ENCODE data around the gene PDCD1LG2. TPM values are rescaled to one million over a fixed set of nuclear protein-coding genes. Genes with fewer than 3 reads are reported as not detected.

PDCD1LG2 gene
- total RNA-seq, 2 experiments from 2014 or later, result 0.13 to 0.14 TPM

- Mint-ChIP-seq H3K9me3 (peaks cover 9% of the 10 kb centered on the region), H3K4me1 (ENCODE audit: low read depth) (peaks cover 16% of the 10 kb centered on the region), H3K4me3 (no peak overlapping the region), H3K27me3 (no peaks in the 10 kb centered on the region), H3K36me3 (ENCODE audit: low read depth) (peaks cover 8% of the 10 kb centered on the region), H3K27ac (no peak overlapping the region)
- DNase-seq (no peak), ATAC-seq (no peak)
- POLR2A ChIA-PET, result no interaction called here
- TF ChIP-seq, protein P1, sequence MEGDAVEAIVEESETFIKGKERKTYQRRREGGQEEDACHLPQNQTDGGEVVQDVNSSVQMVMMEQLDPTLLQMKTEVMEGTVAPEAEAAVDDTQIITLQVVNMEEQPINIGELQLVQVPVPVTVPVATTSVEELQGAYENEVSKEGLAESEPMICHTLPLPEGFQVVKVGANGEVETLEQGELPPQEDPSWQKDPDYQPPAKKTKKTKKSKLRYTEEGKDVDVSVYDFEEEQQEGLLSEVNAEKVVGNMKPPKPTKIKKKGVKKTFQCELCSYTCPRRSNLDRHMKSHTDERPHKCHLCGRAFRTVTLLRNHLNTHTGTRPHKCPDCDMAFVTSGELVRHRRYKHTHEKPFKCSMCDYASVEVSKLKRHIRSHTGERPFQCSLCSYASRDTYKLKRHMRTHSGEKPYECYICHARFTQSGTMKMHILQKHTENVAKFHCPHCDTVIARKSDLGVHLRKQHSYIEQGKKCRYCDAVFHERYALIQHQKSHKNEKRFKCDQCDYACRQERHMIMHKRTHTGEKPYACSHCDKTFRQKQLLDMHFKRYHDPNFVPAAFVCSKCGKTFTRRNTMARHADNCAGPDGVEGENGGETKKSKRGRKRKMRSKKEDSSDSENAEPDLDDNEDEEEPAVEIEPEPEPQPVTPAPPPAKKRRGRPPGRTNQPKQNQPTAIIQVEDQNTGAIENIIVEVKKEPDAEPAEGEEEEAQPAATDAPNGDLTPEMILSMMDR (IDR thresholded peaks at IDR 0.05), result no peak
- CTCF ChIA-PET, result interaction anchor here (1.0 to 1.9 kb wide), 3 partner anchors 15 to 120 kb away, joined by 3 to 11 read pairs (median 3); no protein-coding TSS in a partner anchor
- intact Hi-C loops (cut with micrococcal nuclease), result no loop called here
Observed at GRCh38 chr9:5480919-5481318, 29.4 kb upstream of the PDCD1LG2 start.

- Mint-ChIP-seq H3K4me1 (ENCODE audit: low read depth) (peaks cover 16% of the 10 kb centered on the region), H3K27me3 (no peaks in the 10 kb centered on the region), H3K4me3 (no peak overlapping the region), H3K27ac (no peak overlapping the region), H3K36me3 (ENCODE audit: low read depth) (peaks cover 3% of the 10 kb centered on the region), H3K9me3 (peaks cover 4% of the 10 kb centered on the region)
- ATAC-seq, result no peak
- CTCF ChIA-PET, result no interaction called here
- no peak for DNase-seq
- POLR2A ChIA-PET, result no interaction called here
- intact Hi-C loops (cut with micrococcal nuclease), result no loop called here
- TF ChIP-seq, protein P1 (IDR thresholded peaks at IDR 0.05), result no peak
Observed at GRCh38 chr9:5481322-5482040, 28.9 kb upstream of the PDCD1LG2 start.

DNA sequence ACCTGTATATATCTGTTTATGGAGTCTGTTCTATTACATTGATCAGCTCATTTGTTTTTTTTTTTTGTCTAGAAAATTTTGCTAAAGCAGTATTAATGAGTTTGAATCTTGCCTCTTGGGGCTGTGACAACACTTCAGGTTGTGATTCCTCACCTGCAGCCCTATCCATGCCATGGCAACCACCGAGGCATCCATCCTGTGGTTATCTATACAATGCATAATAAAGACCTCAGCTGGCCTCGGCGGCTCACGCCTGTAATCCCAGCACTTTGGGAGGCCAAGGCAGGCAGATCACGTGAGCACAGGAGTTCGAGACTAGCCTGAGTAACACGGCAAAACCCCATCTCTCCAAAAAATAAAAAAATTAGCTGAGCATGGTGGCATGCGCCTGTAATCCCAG, 28.1 kb upstream of the PDCD1LG2 start:
- ATAC-seq (no peak), DNase-seq (no peak)
- peaks cover 6% of the 10 kb centered on the region for H3K9me3 Mint-ChIP-seq
- TF ChIP-seq, protein P1 (IDR thresholded peaks at IDR 0.05), result no peak
- H3K27ac Mint-ChIP-seq, result no peak overlapping the region
- ChIA-PET CTCF (no interaction called here), POLR2A (interaction anchor here (0.6 kb wide), 2 partner anchors 22 to 44 kb away, joined by 3 to 4 read pairs; no protein-coding TSS in a partner anchor)
- peaks cover 16% of the 10 kb centered on the region for H3K4me1 Mint-ChIP-seq (ENCODE audit: low read depth)
- H3K27me3 Mint-ChIP-seq, result no peaks in the 10 kb centered on the region
- H3K4me3 Mint-ChIP-seq, result no peak overlapping the region
- H3K36me3 Mint-ChIP-seq (ENCODE audit: low read depth), result peaks cover 2% of the 10 kb centered on the region
- intact Hi-C loops (cut with micrococcal nuclease), result no loop called here

DNA sequence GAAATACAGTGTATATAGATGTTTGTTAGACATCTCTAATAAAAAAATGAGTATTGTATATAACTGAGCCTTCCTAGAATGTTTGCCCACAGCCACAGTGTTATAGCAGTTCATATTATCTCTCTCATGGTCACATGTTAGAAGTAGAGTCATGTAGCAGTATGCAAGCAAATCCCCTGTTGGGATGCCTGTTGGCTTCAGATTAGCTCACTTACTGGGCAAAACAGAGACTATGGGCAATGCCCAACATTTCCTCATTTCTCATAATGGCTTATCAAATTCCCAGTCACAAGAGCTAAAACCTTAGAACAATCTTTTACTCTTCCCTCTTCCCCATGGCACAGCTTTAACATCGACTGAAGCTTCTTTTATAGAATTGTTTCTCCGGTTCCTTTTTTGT, 27.0 kb upstream of the PDCD1LG2 start:
- H3K9me3 Mint-ChIP-seq, result peaks cover 6% of the 10 kb centered on the region
- H3K4me1 Mint-ChIP-seq (ENCODE audit: low read depth), result peaks cover 11% of the 10 kb centered on the region
- H3K36me3 Mint-ChIP-seq (ENCODE audit: low read depth), result peaks cover 2% of the 10 kb centered on the region
- no peaks in the 10 kb centered on the region for H3K27me3 Mint-ChIP-seq
- no peak overlapping the region for H3K4me3 Mint-ChIP-seq
- intact Hi-C loops (cut with micrococcal nuclease), result no loop called here
- ChIA-PET POLR2A (no interaction called here), CTCF (no interaction called here)
- H3K27ac Mint-ChIP-seq, result no peak overlapping the region
- DNase-seq (no peak), ATAC-seq (no peak)
- TF ChIP-seq, protein P1 (IDR thresholded peaks at IDR 0.05), result no peak

DNA sequence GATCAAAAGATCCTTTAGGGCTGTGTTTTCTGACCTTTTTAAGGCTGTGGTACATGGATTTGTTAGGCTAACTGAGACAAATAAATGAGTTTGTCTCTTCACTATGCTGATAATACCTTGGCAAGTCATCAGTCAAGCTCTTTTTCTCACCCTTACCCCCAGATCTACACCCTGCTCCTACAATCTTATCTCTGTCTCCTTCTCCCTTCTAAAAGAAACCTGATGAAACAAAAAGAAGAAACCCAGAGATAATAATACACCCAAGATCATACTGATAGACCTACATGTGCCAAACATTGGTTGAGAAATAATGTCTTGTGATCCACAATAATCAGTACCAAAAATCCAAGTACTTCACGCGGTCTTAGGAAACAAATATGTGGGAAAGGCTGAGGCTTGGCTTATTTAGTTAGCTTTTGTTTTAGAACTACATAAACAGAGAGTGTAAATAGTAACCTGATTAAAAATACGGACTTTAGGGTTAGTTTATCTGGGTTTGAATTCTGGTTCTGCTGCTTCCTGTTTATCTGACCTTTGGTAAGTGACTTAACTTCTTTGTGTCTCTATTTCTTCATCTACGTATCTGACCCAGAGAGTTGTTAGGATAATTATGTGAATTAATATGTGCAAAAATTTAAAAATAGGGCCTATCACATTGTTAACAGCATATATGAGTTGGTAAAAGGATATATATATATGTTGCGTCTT, 24.8 kb upstream of the PDCD1LG2 start:
- Mint-ChIP-seq H3K4me3 (no peak overlapping the region), H3K4me1 (ENCODE audit: low read depth) (peaks cover under 1% of the 10 kb centered on the region), H3K36me3 (ENCODE audit: low read depth) (no peaks in the 10 kb centered on the region), H3K9me3 (peaks cover 2% of the 10 kb centered on the region), H3K27me3 (no peaks in the 10 kb centered on the region), H3K27ac (no peak overlapping the region)
- ATAC-seq (no peak), DNase-seq (no peak)
- intact Hi-C loops (cut with micrococcal nuclease), result no loop called here
- TF ChIP-seq, protein P1 (IDR thresholded peaks at IDR 0.05), result no peak
- CTCF ChIA-PET, result no interaction called here
- POLR2A ChIA-PET, result no interaction called here

Measured in activated CD8-positive, alpha-beta T cell treated with anti-CD3 and anti-CD28 coated beads for 36 hours (primary cell).